Vagina (tissue), 2 donors: ENCODE results near the gene HEPN1. TPM values are rescaled to one million over a fixed set of nuclear protein-coding genes. Genes with fewer than 3 reads are reported as not detected.

Experiments
- DNase-seq, 2 donors: peaks; one replicate each; pipeline ENCODE4 v3.0.0-alpha.2; 2017; ENCODE audit errors: extremely low spot score in 2 of 2
- H3K27ac ChIP-seq: fragments of 200-600 bp; sonication (generic); one replicate; pipeline ENCODE4 v1.5.1; 2019
- H3K27me3 ChIP-seq: fragments of 200-600 bp; sonication (generic); one replicate; pipeline ENCODE4 v1.5.1; 2019
- H3K36me3 ChIP-seq, 2 donors: fragments of 200-600 bp; sonication (generic); one replicate each; pipeline ENCODE4 v1.5.1; 2017 to 2019
- H3K4me1 ChIP-seq: fragments of 200-600 bp; sonication (generic); one replicate; pipeline ENCODE4 v1.5.1; 2019
- H3K4me3 ChIP-seq, 2 donors: fragments of 200-600 bp; sonication (generic); 1 replicate in 1 of 2; 2 replicates in 1 of 2; pipeline ENCODE4 v1.5.1; 2016 to 2019
- H3K9me3 ChIP-seq: fragments of 200-600 bp; sonication (generic); one replicate; pipeline ENCODE4 v1.5.1; 2019
- POLR2A ChIP-seq, 2 donors: fragments of 450-650 bp; IDR thresholded peaks; one replicate each; pipeline ENCODE4 v1.6.1; 2017; ENCODE audit warnings: antibody characterized with exemption in 2 of 2, mild to moderate bottlenecking in 2 of 2, moderate library complexity in 2 of 2
- POLR2AphosphoS5 ChIP-seq, 2 donors: sonication (generic); formaldehyde crosslinking; IDR thresholded peaks; one replicate each; pipeline ENCODE4 v1.9.0; 2017; ENCODE audit warnings: antibody characterized with exemption in 2 of 2, mild to moderate bottlenecking in 2 of 2, low read depth in 1 of 2; ENCODE audit not compliant: insufficient read depth in 1 of 2
- intact Hi-C: fragments of 100-400 bp; cut with DNase I; formaldehyde crosslinking; loops from one replicate; pipeline ENCODE4 v1.15.1; 2023
- total RNA-seq: library from RNA; depleted of rRNA; stranded (reverse); fragments of >200 nt; gene quantifications from one replicate; pipeline ENCODE4 v1.2.3, GENCODE V29; 2016
- TF ChIP-seq, protein P1 (sequence below), 3 experiments: fragments of 450-650 bp in 2 of 3; fragments of 200-600 bp in 1 of 3; sonication (generic) in 1 of 3; IDR thresholded peaks; one replicate each; pipeline ENCODE4 v1.5.1; 2017 to 2019; ENCODE audit warnings: antibody characterized with exemption in 3 of 3, mild to moderate bottlenecking in 2 of 3, moderate library complexity in 2 of 3

The HEPN1 gene
- total RNA-seq, 1 donor from 2014 or later: not detected

DNA sequence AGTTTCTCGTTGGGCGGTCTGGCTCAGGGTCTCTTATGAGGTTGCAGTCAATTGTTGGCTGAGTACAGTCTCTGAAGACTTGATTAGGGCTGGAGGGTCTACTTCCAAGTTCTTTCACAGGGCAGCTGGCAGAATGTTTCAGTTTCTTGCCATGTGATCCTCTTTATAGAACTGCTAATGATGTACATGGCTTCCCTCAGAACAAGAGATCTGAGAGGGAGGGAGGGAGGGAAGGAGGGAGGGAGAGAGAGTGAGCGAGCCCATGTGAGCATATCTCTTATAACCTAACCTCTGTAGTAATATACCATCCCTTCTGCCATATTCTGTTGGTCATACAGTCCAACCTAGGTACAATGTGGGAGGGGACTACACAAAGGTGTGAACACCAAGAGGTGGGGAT, 32.3 kb downstream of the HEPN1 start:
- H3K4me3 ChIP-seq: no peak overlapping the region
- TF ChIP-seq, protein P1, sequence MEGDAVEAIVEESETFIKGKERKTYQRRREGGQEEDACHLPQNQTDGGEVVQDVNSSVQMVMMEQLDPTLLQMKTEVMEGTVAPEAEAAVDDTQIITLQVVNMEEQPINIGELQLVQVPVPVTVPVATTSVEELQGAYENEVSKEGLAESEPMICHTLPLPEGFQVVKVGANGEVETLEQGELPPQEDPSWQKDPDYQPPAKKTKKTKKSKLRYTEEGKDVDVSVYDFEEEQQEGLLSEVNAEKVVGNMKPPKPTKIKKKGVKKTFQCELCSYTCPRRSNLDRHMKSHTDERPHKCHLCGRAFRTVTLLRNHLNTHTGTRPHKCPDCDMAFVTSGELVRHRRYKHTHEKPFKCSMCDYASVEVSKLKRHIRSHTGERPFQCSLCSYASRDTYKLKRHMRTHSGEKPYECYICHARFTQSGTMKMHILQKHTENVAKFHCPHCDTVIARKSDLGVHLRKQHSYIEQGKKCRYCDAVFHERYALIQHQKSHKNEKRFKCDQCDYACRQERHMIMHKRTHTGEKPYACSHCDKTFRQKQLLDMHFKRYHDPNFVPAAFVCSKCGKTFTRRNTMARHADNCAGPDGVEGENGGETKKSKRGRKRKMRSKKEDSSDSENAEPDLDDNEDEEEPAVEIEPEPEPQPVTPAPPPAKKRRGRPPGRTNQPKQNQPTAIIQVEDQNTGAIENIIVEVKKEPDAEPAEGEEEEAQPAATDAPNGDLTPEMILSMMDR (IDR thresholded peaks at IDR 0.05): no peak
- TF ChIP-seq POLR2AphosphoS5 (IDR thresholded peaks at IDR 0.05; ENCODE audit: insufficient read depth in 1 of 2, low read depth in 1 of 2) (no peak), POLR2A (IDR thresholded peaks at IDR 0.05) (no peak)
- intact Hi-C loops: loop anchor here (5.0 kb wide), 1 partner anchor 74 kb away; no protein-coding TSS in a partner anchor

DNA sequence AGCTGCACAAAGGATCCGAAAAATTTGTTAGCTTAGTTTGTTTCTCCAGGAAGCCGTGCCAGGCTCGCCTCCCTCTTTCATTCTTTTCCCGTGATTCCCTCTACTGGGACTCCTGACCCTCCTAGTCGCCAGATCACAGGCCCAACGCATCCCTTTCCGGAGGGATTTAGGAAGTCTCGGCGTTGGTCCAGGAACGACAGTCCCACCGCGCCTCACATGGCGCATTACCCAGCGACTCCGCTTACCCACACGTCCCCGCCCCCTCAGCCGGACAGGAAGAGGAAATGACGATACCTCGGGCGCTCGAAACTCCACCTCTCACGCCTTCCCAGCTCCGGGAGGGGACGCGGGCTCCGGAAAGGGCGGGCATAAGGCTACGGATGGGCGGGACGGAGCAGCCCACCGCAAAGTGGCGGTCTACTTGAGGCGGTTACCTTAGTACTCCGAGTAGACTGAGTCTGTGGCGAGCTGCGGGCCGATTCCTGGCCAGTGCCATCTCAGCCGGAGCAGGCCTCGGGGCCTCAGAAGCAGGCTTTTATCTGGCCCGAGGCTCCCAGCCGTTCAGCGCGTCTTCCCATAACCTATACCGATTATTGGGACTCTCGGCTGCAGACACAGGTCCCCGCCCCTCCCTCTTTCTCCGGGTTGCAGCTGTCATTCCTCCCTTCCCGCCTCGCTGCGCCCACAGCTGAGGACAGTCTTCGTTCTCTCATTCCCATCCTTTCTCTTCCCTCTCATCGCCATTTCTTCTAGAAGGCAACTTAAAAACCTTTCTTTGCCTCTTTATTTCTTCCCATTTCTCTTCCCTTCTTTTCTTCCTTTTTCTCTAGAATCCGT, 34.9 kb downstream of the HEPN1 start, which contains the start of gene CCDC15:
Gene CCDC15, plus strand, starts transcription at position 450 of the 837 bp plus-strand sequence. CDS start 531 bp downstream, outside the sequence.
- peak; percentile 20 to 79 for TF ChIP-seq POLR2A (IDR thresholded peaks at IDR 0.05)
- TF ChIP-seq POLR2AphosphoS5 (IDR thresholded peaks at IDR 0.05; ENCODE audit: insufficient read depth in 1 of 2, low read depth in 1 of 2): peak; percentile 96 to 98
- TF ChIP-seq, protein P1 (IDR thresholded peaks at IDR 0.05): no peak
- Histone ChIP-seq H3K27ac (peak within 1 kb of the TSS; percentile 75), H3K36me3 (no peaks in the 10 kb centered on the region), H3K9me3 (no peaks in the 10 kb centered on the region), H3K4me1 (peaks cover 7% of the 10 kb centered on the region), H3K27me3 (no peaks in the 10 kb centered on the region), H3K4me3 (peak within 1 kb of the TSS; percentile 54 to 55)
- DNase-seq: peak; percentile 98
- intact Hi-C loops: loop anchor here (5.0 kb wide), 1 partner anchor 77 kb away; no protein-coding TSS in a partner anchor

More for the DNA sequence above, 32.3 kb downstream of the HEPN1 start:
- Histone ChIP-seq H3K27ac (no peak overlapping the region), H3K27me3 (no peaks in the 10 kb centered on the region), H3K36me3 (no peaks in the 10 kb centered on the region), H3K9me3 (no peaks in the 10 kb centered on the region), H3K4me1 (peaks cover 7% of the 10 kb centered on the region)
- DNase-seq: no peak

GRCh38 chr11:124954590-124954955, 35.5 kb downstream of the HEPN1 start:
- peak overlapping the region; percentile 54 to 55 for H3K4me3 ChIP-seq
- H3K36me3 ChIP-seq: no peaks in the 10 kb centered on the region
- intact Hi-C loops: loop anchor here (5.0 kb wide), 1 partner anchor 77 kb away; no protein-coding TSS in a partner anchor
- H3K4me1 ChIP-seq: peaks cover 7% of the 10 kb centered on the region
- H3K27me3 ChIP-seq: no peaks in the 10 kb centered on the region
- TF ChIP-seq, protein P1 (IDR thresholded peaks at IDR 0.05): no peak
- no peak for TF ChIP-seq POLR2AphosphoS5 (IDR thresholded peaks at IDR 0.05; ENCODE audit: insufficient read depth in 1 of 2, low read depth in 1 of 2)
- TF ChIP-seq POLR2A (IDR thresholded peaks at IDR 0.05): no peak
- no peak overlapping the region for H3K27ac ChIP-seq
- no peaks in the 10 kb centered on the region for H3K9me3 ChIP-seq
- no peak for DNase-seq

- intact Hi-C loops: no loop called here
- no peak for DNase-seq
- Histone ChIP-seq H3K36me3 (no peaks in the 10 kb centered on the region), H3K4me1 (peaks cover 7% of the 10 kb centered on the region), H3K27me3 (no peaks in the 10 kb centered on the region), H3K4me3 (no peak overlapping the region), H3K27ac (no peak overlapping the region), H3K9me3 (no peaks in the 10 kb centered on the region)
- TF ChIP-seq POLR2AphosphoS5 (IDR thresholded peaks at IDR 0.05; ENCODE audit: insufficient read depth in 1 of 2, low read depth in 1 of 2) (no peak), POLR2A (IDR thresholded peaks at IDR 0.05) (no peak)
- TF ChIP-seq, protein P1 (IDR thresholded peaks at IDR 0.05): no peak
Observed at GRCh38 chr11:124955035-124955434, 36.0 kb downstream of the HEPN1 start.
